Ovary (tissue), 3 donors: ENCODE data around the gene CRTAC1.

Source experiments
- EP300 ChIP-seq: sonication (generic); formaldehyde crosslinking; IDR thresholded peaks from one replicate; pipeline ENCODE4 v1.6.1; 2017; ENCODE audit warnings: antibody characterized with exemption
- POLR2A ChIP-seq: fragments of 450-650 bp; IDR thresholded peaks from one replicate; pipeline ENCODE4 v1.6.1; 2017; ENCODE audit warnings: antibody characterized with exemption, mild to moderate bottlenecking, moderate library complexity
- TF ChIP-seq, protein P1 (sequence below), 3 donors: fragments of 450-650 bp in 2 of 3; fragments of 200-600 bp in 1 of 3; IDR thresholded peaks; one replicate each; pipeline versions ENCODE4 v1.5.1 to v1.8.0; 2016 to 2022; ENCODE audit warnings: antibody characterized with exemption in 3 of 3, mild to moderate bottlenecking in 1 of 3
- donor health status: DM: no; HTN: no; CAD: no.

DNA sequence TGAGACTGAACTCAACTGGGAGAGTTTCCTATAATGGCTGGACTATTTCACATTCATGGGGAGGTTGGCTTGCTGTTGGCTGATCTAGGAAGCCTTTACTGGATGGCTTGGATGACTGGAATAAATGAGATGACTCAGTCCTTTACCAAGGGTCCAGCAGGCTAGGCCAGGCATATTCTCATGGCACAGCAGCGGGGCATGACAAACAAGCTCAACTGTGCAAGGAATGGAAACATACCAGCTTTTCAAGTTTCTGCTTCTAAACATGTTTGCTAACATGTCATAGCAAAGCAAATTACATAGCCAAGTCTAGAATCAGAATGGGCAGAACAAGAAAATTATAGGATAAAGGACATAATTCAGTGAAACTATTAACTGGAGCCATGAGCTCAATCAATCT lies 46.8 kb upstream of the CRTAC1 start:
- TF ChIP-seq, protein P1, sequence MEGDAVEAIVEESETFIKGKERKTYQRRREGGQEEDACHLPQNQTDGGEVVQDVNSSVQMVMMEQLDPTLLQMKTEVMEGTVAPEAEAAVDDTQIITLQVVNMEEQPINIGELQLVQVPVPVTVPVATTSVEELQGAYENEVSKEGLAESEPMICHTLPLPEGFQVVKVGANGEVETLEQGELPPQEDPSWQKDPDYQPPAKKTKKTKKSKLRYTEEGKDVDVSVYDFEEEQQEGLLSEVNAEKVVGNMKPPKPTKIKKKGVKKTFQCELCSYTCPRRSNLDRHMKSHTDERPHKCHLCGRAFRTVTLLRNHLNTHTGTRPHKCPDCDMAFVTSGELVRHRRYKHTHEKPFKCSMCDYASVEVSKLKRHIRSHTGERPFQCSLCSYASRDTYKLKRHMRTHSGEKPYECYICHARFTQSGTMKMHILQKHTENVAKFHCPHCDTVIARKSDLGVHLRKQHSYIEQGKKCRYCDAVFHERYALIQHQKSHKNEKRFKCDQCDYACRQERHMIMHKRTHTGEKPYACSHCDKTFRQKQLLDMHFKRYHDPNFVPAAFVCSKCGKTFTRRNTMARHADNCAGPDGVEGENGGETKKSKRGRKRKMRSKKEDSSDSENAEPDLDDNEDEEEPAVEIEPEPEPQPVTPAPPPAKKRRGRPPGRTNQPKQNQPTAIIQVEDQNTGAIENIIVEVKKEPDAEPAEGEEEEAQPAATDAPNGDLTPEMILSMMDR (IDR thresholded peaks at IDR 0.05), result no peak
- TF ChIP-seq EP300 (no peak), POLR2A (no peak)
